ENCODE results near the gene EFNB1. TPM values are rescaled to one million over a fixed set of nuclear protein-coding genes. Genes with fewer than 3 reads are reported as not detected.
A peak's percentile ranks its signal among the peaks of the same experiment; 100 is the strongest.

Gene EFNB1
- total and polyA plus RNA-seq, 2 of the 4 experiments (the other 2 are of a cell fraction), result 17.9 to 26.8 TPM

GRCh38 chrX:68838571-68838910 lies 9.7 kb downstream of the EFNB1 start:
- Histone ChIP-seq H2AFZ (replicated peaks; ENCODE audit: low read length, poor library complexity) (no peak overlapping the region), H2AK9ac (replicated peaks; ENCODE audit: low read depth, low read length, poor library complexity) (peak overlapping the region; percentile 42), H3K4me1 (ENCODE audit: control insufficient read depth, insufficient read depth, low read length) (peaks cover 3% of the 10 kb centered on the region; the same call in 1 of the 2 replicates), H4K5ac (ENCODE audit: low read depth, low read length) (no peak overlapping the region), H3K9ac (ENCODE audit: low read depth, low read length) (no peak overlapping the region), H4K8ac (ENCODE audit: low read depth in 2 of 2, low read length in 2 of 2) (no peak overlapping the region), H3K4ac (ENCODE audit: low read depth, low read length) (no peak overlapping the region), H3K27ac (ENCODE audit: insufficient read depth, low read length) (no peak overlapping the region), H3K9me1 (ENCODE audit: insufficient read depth, low read length) (peaks cover 5% of the 10 kb centered on the region; the same call in 1 of the 2 replicates), H3K9me3 (ENCODE audit: control insufficient read depth, insufficient read depth, low read length) (no peaks in the 10 kb centered on the region), H3K27me3 (ENCODE audit: control insufficient read depth, insufficient read depth, low read length) (no peaks in the 10 kb centered on the region; the same call in 1 of the 2 replicates), H3K4me3 (ENCODE audit: insufficient read depth, low read depth, low read length) (no peak overlapping the region), H2BK15ac (ENCODE audit: low read depth, low read length) (no peak overlapping the region), H3K14ac (replicated peaks; ENCODE audit: low read depth, low read length) (no peak overlapping the region), H3K18ac (ENCODE audit: low read depth, low read length) (no peak overlapping the region), H4K20me1 (ENCODE audit: insufficient read depth, low read length) (peaks cover 29% of the 10 kb centered on the region), H2BK120ac (ENCODE audit: low read depth, low read length) (no peak overlapping the region), H2BK5ac (ENCODE audit: low read depth, low read length, poor library complexity, severe bottlenecking) (no peak overlapping the region), H3K36me3 (ENCODE audit: control insufficient read depth, insufficient read depth, low read length) (peaks cover 20% of the 10 kb centered on the region; the same call in 1 of the 2 replicates), H2AK5ac (ENCODE audit: low read depth, low read length) (no peak overlapping the region), H3K4me2 (ENCODE audit: low read depth, low read length) (no peak overlapping the region), H3K56ac (ENCODE audit: extremely low read depth, insufficient read depth, low read length) (no peak overlapping the region), H3K79me1 (ENCODE audit: low read depth in 1 of 2, low read length in 2 of 2) (peaks cover 0 to 28% of the 10 kb centered on the region in 2 experiments; a peak in 2 of 4 replicates), H4K91ac (ENCODE audit: insufficient read depth, low read depth, low read length) (no peak overlapping the region), H2BK20ac (ENCODE audit: low read depth, low read length) (no peak overlapping the region), H3K23ac (ENCODE audit: low read depth, low read length) (no peak overlapping the region)
- DNase-seq (no peak), ATAC-seq (ENCODE audit: low read depth) (no peak)
- TF ChIP-seq CEBPB (IDR thresholded peaks at IDR 0.05; ENCODE audit: low read depth, low read length) (no peak), BHLHE40 (IDR thresholded peaks at IDR 0.05; ENCODE audit: low read depth, low read length) (no peak), FOS (IDR thresholded peaks at IDR 0.05; ENCODE audit: low read depth, low read length) (no peak), SMC3 (IDR thresholded peaks at IDR 0.05; ENCODE audit: low read depth, low read length) (no peak), CHD1 (IDR thresholded peaks at IDR 0.05; ENCODE audit: low read depth, low read length) (no peak), RAD21 (IDR thresholded peaks at IDR 0.05; ENCODE audit: low read length) (no peak), NFE2L2 (IDR thresholded peaks at IDR 0.05; ENCODE audit: low read depth, low read length) (no peak), MAZ (IDR thresholded peaks at IDR 0.05; ENCODE audit: borderline replicate concordance, low read depth, low read length) (no peak), RFX5 (IDR thresholded peaks at IDR 0.05; ENCODE audit: low read depth, low read length) (no peak), RCOR1 (IDR thresholded peaks at IDR 0.05; ENCODE audit: insufficient replicate concordance, low read length) (no peak), MXI1 (IDR thresholded peaks at IDR 0.05; ENCODE audit: borderline replicate concordance, low read depth, low read length) (no peak)
- TF ChIP-seq, protein P1, sequence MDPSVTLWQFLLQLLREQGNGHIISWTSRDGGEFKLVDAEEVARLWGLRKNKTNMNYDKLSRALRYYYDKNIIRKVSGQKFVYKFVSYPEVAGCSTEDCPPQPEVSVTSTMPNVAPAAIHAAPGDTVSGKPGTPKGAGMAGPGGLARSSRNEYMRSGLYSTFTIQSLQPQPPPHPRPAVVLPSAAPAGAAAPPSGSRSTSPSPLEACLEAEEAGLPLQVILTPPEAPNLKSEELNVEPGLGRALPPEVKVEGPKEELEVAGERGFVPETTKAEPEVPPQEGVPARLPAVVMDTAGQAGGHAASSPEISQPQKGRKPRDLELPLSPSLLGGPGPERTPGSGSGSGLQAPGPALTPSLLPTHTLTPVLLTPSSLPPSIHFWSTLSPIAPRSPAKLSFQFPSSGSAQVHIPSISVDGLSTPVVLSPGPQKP (IDR thresholded peaks at IDR 0.05; ENCODE audit: borderline replicate concordance, low read depth, low read length), result no peak
- TF ChIP-seq, protein P2, sequence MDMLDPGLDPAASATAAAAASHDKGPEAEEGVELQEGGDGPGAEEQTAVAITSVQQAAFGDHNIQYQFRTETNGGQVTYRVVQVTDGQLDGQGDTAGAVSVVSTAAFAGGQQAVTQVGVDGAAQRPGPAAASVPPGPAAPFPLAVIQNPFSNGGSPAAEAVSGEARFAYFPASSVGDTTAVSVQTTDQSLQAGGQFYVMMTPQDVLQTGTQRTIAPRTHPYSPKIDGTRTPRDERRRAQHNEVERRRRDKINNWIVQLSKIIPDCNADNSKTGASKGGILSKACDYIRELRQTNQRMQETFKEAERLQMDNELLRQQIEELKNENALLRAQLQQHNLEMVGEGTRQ (IDR thresholded peaks at IDR 0.05; ENCODE audit: low read depth, low read length), result no peak
- TF ChIP-seq, protein P3, sequence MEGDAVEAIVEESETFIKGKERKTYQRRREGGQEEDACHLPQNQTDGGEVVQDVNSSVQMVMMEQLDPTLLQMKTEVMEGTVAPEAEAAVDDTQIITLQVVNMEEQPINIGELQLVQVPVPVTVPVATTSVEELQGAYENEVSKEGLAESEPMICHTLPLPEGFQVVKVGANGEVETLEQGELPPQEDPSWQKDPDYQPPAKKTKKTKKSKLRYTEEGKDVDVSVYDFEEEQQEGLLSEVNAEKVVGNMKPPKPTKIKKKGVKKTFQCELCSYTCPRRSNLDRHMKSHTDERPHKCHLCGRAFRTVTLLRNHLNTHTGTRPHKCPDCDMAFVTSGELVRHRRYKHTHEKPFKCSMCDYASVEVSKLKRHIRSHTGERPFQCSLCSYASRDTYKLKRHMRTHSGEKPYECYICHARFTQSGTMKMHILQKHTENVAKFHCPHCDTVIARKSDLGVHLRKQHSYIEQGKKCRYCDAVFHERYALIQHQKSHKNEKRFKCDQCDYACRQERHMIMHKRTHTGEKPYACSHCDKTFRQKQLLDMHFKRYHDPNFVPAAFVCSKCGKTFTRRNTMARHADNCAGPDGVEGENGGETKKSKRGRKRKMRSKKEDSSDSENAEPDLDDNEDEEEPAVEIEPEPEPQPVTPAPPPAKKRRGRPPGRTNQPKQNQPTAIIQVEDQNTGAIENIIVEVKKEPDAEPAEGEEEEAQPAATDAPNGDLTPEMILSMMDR (conservative IDR thresholded peaks at IDR 0.05; ENCODE audit: low read depth, low read length), result no peak
- in situ Hi-C loops (cut with MboI; ENCODE audit: low sequenced_read_pairs) (loop anchor here (25.0 kb wide), 1 partner anchor 199 kb away; no protein-coding TSS in a partner anchor), intact Hi-C loops (cut with micrococcal nuclease) (loop anchor here (10.0 kb wide), 1 partner anchor 96 kb away; no protein-coding TSS in a partner anchor), dilution Hi-C loops (cut with HindIII; ENCODE audit: low sequenced_read_pairs, unreplicated experiment) (no loop called here)
- no TSS peak for BruUV-seq (replicated peaks)
- POLR2A ChIA-PET (ENCODE audit: unreplicated experiment), result no interaction called here
- 75% methylated on average over 5 of the region's 8 CpGs; no CpG with 5 or more reads in 1 of the 2 experiments for WGBS, 2 experiments (ENCODE audit: extremely low coverage in 2 of 2, insufficient read length in 1 of 2)
- CTCF ChIA-PET, result no interaction called here
